ENCODE measurements around the gene TMEM208. TPM values are rescaled to one million over a fixed set of nuclear protein-coding genes. Genes with fewer than 3 reads are reported as not detected.

The TMEM208 gene
- polyA plus RNA-seq, 3 donors = 45.4 to 130 (median 117) TPM

GRCh38 chr16:67264277-67264676 lies 37.3 kb downstream of the TMEM208 start:
- peaks cover 5 to 16% (median 6%) of the 10 kb centered on the region in 3 donors for H3K27me3 Mint-ChIP-seq (ENCODE audit: low read depth in 3 of 3)
- H3K4me1 ChIP-seq (ENCODE audit: control insufficient read depth in 1 of 2, insufficient read depth in 2 of 2, low read length in 2 of 2) = no peaks in the 10 kb centered on the region
- no peaks in the 10 kb centered on the region for H4K20me1 ChIP-seq (ENCODE audit: insufficient read depth, low read length)
- H3K27me3 ChIP-seq (ENCODE audit: control insufficient read depth in 2 of 2, insufficient read depth in 2 of 2, low read length in 2 of 2) = no peaks in the 10 kb centered on the region
- H3K9me3 Mint-ChIP-seq = peaks cover 0 to 2% (median 0%) of the 10 kb centered on the region in 7 donors
- H3K4me3 ChIP-seq (replicated peaks in 1 of 3; ENCODE audit: low read depth in 2 of 3, low read length in 3 of 3) = no peak overlapping the region
- intact Hi-C loops (cut with micrococcal nuclease) = no loop called here
- no peak overlapping the region for H2AFZ ChIP-seq (ENCODE audit: insufficient read depth, low read depth, low read length, poor library complexity, severe bottlenecking)
- no peak overlapping the region for H3K4me2 ChIP-seq (replicated peaks; ENCODE audit: extremely low read depth, low read length, poor library complexity, severe bottlenecking)
- H3K4me3 Mint-ChIP-seq = no peak overlapping the region
- H3K27ac ChIP-seq (ENCODE audit: low read depth in 1 of 2, low read length in 2 of 2) = no peak overlapping the region
- no peak for TF ChIP-seq CTCF (IDR thresholded peaks at IDR 0.05)
- no peak overlapping the region for H3K9ac ChIP-seq (ENCODE audit: insufficient read depth, low read length, poor library complexity, severe bottlenecking)
- H3K4me1 Mint-ChIP-seq = peaks cover 5% of the 10 kb centered on the region
- H3K9me3 ChIP-seq (replicated peaks in 1 of 2; ENCODE audit: control insufficient read depth in 1 of 2, insufficient read depth in 1 of 2, low read length in 2 of 2) = no peaks in the 10 kb centered on the region
- no peak overlapping the region for H3K27ac Mint-ChIP-seq
- 86% methylated on average over 7 of the region's 9 CpGs for WGBS (ENCODE audit: insufficient coverage)
- H3K36me3 ChIP-seq (replicated peaks in 1 of 2; ENCODE audit: control insufficient read depth in 1 of 2, insufficient read depth in 2 of 2, low read length in 2 of 2) = no peaks in the 10 kb centered on the region
- no peaks in the 10 kb centered on the region for H3K36me3 Mint-ChIP-seq
- DNase-seq = no peak
- H3K79me2 ChIP-seq (ENCODE audit: insufficient read depth, low read length) = no peaks in the 10 kb centered on the region

- no peaks in the 10 kb centered on the region for H3K9me3 ChIP-seq (replicated peaks in 1 of 2; ENCODE audit: control insufficient read depth in 1 of 2, insufficient read depth in 1 of 2, low read length in 2 of 2)
- Mint-ChIP-seq H3K36me3 (no peaks in the 10 kb centered on the region), H3K27ac (no peak overlapping the region), H3K9me3 (peaks cover 0 to 2% (median 0%) of the 10 kb centered on the region in 7 donors), H3K4me1 (peaks cover 5% of the 10 kb centered on the region), H3K4me3 (no peak overlapping the region), H3K27me3 (ENCODE audit: low read depth in 3 of 3) (peaks cover 2 to 16% (median 6%) of the 10 kb centered on the region in 3 donors)
- WGBS (ENCODE audit: insufficient coverage) = 93% methylated on average over 5 of the region's 5 CpGs
- no peak overlapping the region for H2AFZ ChIP-seq (ENCODE audit: insufficient read depth, low read depth, low read length, poor library complexity, severe bottlenecking)
- TF ChIP-seq CTCF (IDR thresholded peaks at IDR 0.05) = no peak
- H3K79me2 ChIP-seq (ENCODE audit: insufficient read depth, low read length) = no peaks in the 10 kb centered on the region
- intact Hi-C loops (cut with micrococcal nuclease) = no loop called here
- H3K4me1 ChIP-seq (ENCODE audit: control insufficient read depth in 1 of 2, insufficient read depth in 2 of 2, low read length in 2 of 2) = no peaks in the 10 kb centered on the region
- no peak overlapping the region for H3K4me3 ChIP-seq (replicated peaks in 1 of 3; ENCODE audit: low read depth in 2 of 3, low read length in 3 of 3)
- no peak overlapping the region for H3K9ac ChIP-seq (ENCODE audit: insufficient read depth, low read length, poor library complexity, severe bottlenecking)
- no peak for DNase-seq
- no peaks in the 10 kb centered on the region for H3K27me3 ChIP-seq (ENCODE audit: control insufficient read depth in 2 of 2, insufficient read depth in 2 of 2, low read length in 2 of 2)
- no peaks in the 10 kb centered on the region for H4K20me1 ChIP-seq (ENCODE audit: insufficient read depth, low read length)
- no peak overlapping the region for H3K4me2 ChIP-seq (replicated peaks; ENCODE audit: extremely low read depth, low read length, poor library complexity, severe bottlenecking)
- H3K27ac ChIP-seq (ENCODE audit: low read depth in 1 of 2, low read length in 2 of 2) = no peak overlapping the region
- no peaks in the 10 kb centered on the region for H3K36me3 ChIP-seq (replicated peaks in 1 of 2; ENCODE audit: control insufficient read depth in 1 of 2, insufficient read depth in 2 of 2, low read length in 2 of 2)
Measured at GRCh38 chr16:67264866-67265265, 37.9 kb downstream of the TMEM208 start.

Measured in CD14-positive monocyte (primary cell).